ENCODE results near the gene AUTS2. TPM values are rescaled to one million over a fixed set of nuclear protein-coding genes. Genes with fewer than 3 reads are reported as not detected.

Gene AUTS2
- total and polyA plus RNA-seq, 10 donors = 6.1 to 54.8 (median 29.1) TPM

GRCh38 chr7:70299472-70299807, 701.2 kb downstream of the AUTS2 start:
- no peaks in the 10 kb centered on the region for H3K27me3 ChIP-seq (replicated peaks in 1 of 7)
- intact Hi-C loops (cut with DNase I; ENCODE audit: low total_unique reads) = no loop called here

GRCh38 chr7:70301673-70302185, 703.5 kb downstream of the AUTS2 start:
- no peak overlapping the region for H3K27ac ChIP-seq
- no peak for DNase-seq
- H3K4me1 ChIP-seq = no peaks in the 10 kb centered on the region
- TF ChIP-seq CTCF (IDR thresholded peaks at IDR 0.05 in 8 of 11, conservative IDR thresholded peaks at IDR 0.05 in 3 of 11) (no peak), POLR2AphosphoS5 (IDR thresholded peaks at IDR 0.05) (no peak), POLR2A (IDR thresholded peaks at IDR 0.05) (no peak)
- no peak overlapping the region for H3K4me3 ChIP-seq
- no peaks in the 10 kb centered on the region for H3K36me3 ChIP-seq
- intact Hi-C loops (cut with DNase I; ENCODE audit: low total_unique reads) = no loop called here
- no peaks in the 10 kb centered on the region for H3K27me3 ChIP-seq (replicated peaks in 1 of 7)
- H3K9me3 ChIP-seq = no peaks in the 10 kb centered on the region
- 60 to 79% (median 73%) methylated on average over 6 of the region's 6 CpGs for WGBS, 5 donors

More at GRCh38 chr7:70299472-70299807, 701.2 kb downstream of the AUTS2 start:
- no peaks in the 10 kb centered on the region for H3K4me1 ChIP-seq
- TF ChIP-seq POLR2AphosphoS5 (IDR thresholded peaks at IDR 0.05) = no peak
- no peak for TF ChIP-seq CTCF (IDR thresholded peaks at IDR 0.05 in 8 of 11, conservative IDR thresholded peaks at IDR 0.05 in 3 of 11)
- no peak for TF ChIP-seq POLR2A (IDR thresholded peaks at IDR 0.05)
- 80 to 91% (median 85%) methylated on average over 4 of the region's 4 CpGs for WGBS, 5 donors
- no peak for DNase-seq
- H3K4me3 ChIP-seq = no peak overlapping the region
- H3K9me3 ChIP-seq = no peaks in the 10 kb centered on the region
- H3K27ac ChIP-seq = no peak overlapping the region
- no peaks in the 10 kb centered on the region for H3K36me3 ChIP-seq

- H3K36me3 ChIP-seq = no peaks in the 10 kb centered on the region
- no peak overlapping the region for H3K4me3 ChIP-seq
- 86 to 98% (median 97%) methylated on average over 5 to 7 of the region's 7 CpGs for WGBS, 5 donors
- DNase-seq = no peak
- no peaks in the 10 kb centered on the region for H3K4me1 ChIP-seq
- intact Hi-C loops (cut with DNase I; ENCODE audit: low total_unique reads) = no loop called here
- no peaks in the 10 kb centered on the region for H3K27me3 ChIP-seq (replicated peaks in 1 of 7)
- H3K27ac ChIP-seq = no peak overlapping the region
- no peaks in the 10 kb centered on the region for H3K9me3 ChIP-seq
- no peak for TF ChIP-seq POLR2AphosphoS5 (IDR thresholded peaks at IDR 0.05)
- no peak for TF ChIP-seq CTCF (IDR thresholded peaks at IDR 0.05 in 8 of 11, conservative IDR thresholded peaks at IDR 0.05 in 3 of 11)
- TF ChIP-seq POLR2A (IDR thresholded peaks at IDR 0.05) = no peak
Measured at GRCh38 chr7:70303309-70303708, 705.0 kb downstream of the AUTS2 start.

- 83 to 98% (median 92%) methylated on average over 2 of the region's 2 CpGs for WGBS, 5 donors
- no peaks in the 10 kb centered on the region for H3K4me1 ChIP-seq
- TF ChIP-seq POLR2AphosphoS5 (IDR thresholded peaks at IDR 0.05) = no peak
- TF ChIP-seq CTCF (IDR thresholded peaks at IDR 0.05 in 8 of 11, conservative IDR thresholded peaks at IDR 0.05 in 3 of 11) = no peak
- TF ChIP-seq POLR2A (IDR thresholded peaks at IDR 0.05) = no peak
- H3K27me3 ChIP-seq (replicated peaks in 1 of 7) = no peaks in the 10 kb centered on the region
- H3K27ac ChIP-seq = no peak overlapping the region
- H3K36me3 ChIP-seq = no peaks in the 10 kb centered on the region
- H3K4me3 ChIP-seq = no peak overlapping the region
- intact Hi-C loops (cut with DNase I; ENCODE audit: low total_unique reads) = no loop called here
- no peak for DNase-seq
- H3K9me3 ChIP-seq = no peaks in the 10 kb centered on the region
Measured at GRCh38 chr7:70303780-70304179, 705.5 kb downstream of the AUTS2 start.

Data from spleen (tissue), 11 donors.